BE2C (cell line): ENCODE results near the gene IGHMBP2.

Source experiments
- DNase-seq: peaks from one replicate; pipeline ENCODE4 v3.0.0-alpha.2; 2020
- H3K27me3 ChIP-seq: fragments of 250-450 bp; sonication (Bioruptor Pico); 2 replicates; pipeline ENCODE4 v1.5.1; 2020; ENCODE audit warnings: mild to moderate bottlenecking
- H3K36me3 ChIP-seq: fragments of 250-450 bp; sonication (Bioruptor Pico); 2 replicates; pipeline ENCODE4 v1.5.1; 2020; ENCODE audit warnings: mild to moderate bottlenecking
- H3K4me1 ChIP-seq: fragments of 250-450 bp; sonication (Bioruptor Pico); 2 replicates; pipeline ENCODE4 v1.5.1; 2020
- H3K4me3 ChIP-seq: 2 replicates; pipeline ENCODE4 v1.5.1; 2011; ENCODE audit warnings: low read depth, low read length
- H3K9me3 ChIP-seq: fragments of 250-450 bp; sonication (Bioruptor Pico); 2 replicates; pipeline ENCODE4 v1.5.1; 2020
- TF ChIP-seq, protein P1 (sequence below): IDR thresholded peaks from 2 replicates; pipeline ENCODE4 v1.5.1; 2012; ENCODE audit warnings: mild to moderate bottlenecking, low read depth, low read length

Gene IGHMBP2

GRCh38 chr11:68932358-68932757, 28.7 kb downstream of the IGHMBP2 start:
- Histone ChIP-seq H3K4me1 (no peaks in the 10 kb centered on the region), H3K36me3 (peaks cover 71% of the 10 kb centered on the region), H3K4me3 (no peak overlapping the region), H3K27me3 (no peaks in the 10 kb centered on the region), H3K9me3 (no peaks in the 10 kb centered on the region)
- DNase-seq = no peak
- TF ChIP-seq, protein P1, sequence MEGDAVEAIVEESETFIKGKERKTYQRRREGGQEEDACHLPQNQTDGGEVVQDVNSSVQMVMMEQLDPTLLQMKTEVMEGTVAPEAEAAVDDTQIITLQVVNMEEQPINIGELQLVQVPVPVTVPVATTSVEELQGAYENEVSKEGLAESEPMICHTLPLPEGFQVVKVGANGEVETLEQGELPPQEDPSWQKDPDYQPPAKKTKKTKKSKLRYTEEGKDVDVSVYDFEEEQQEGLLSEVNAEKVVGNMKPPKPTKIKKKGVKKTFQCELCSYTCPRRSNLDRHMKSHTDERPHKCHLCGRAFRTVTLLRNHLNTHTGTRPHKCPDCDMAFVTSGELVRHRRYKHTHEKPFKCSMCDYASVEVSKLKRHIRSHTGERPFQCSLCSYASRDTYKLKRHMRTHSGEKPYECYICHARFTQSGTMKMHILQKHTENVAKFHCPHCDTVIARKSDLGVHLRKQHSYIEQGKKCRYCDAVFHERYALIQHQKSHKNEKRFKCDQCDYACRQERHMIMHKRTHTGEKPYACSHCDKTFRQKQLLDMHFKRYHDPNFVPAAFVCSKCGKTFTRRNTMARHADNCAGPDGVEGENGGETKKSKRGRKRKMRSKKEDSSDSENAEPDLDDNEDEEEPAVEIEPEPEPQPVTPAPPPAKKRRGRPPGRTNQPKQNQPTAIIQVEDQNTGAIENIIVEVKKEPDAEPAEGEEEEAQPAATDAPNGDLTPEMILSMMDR = no peak

DNA sequence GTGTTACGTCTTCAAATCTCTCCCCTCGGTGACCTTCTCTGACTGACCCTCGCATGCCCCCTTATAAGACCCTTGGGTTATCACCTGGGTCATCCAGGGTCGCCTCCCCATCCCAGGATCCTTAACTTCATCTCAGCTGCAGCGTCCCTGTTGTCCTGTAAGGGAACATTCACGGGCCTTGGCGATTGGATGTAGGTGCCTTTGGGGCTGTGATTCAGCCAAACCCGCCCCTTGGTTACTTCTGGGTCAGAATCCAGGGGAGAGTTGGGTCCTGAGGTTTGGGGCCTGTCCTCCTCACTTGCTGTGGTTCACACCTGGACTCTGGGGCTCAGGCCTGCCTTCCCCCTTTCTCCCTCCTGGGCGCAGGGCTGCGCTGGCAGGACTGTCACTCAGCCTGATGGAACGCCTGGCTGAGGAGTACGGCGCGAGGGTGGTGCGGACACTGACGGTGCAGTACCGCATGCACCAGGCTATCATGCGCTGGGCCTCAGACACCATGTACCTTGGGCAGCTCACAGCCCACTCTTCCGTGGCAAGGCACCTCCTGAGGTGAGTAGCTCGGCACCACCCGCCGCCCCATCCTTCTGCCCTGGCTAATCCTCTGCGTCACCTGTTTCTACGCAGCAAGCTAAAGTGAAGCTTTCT, 29.4 kb downstream of the IGHMBP2 start:
- no peak for DNase-seq
- no peaks in the 10 kb centered on the region for H3K4me1 ChIP-seq
- no peaks in the 10 kb centered on the region for H3K9me3 ChIP-seq
- H3K36me3 ChIP-seq = peaks cover 74% of the 10 kb centered on the region
- TF ChIP-seq, protein P1 = no peak
- no peak overlapping the region for H3K4me3 ChIP-seq
- H3K27me3 ChIP-seq = no peaks in the 10 kb centered on the region

DNA sequence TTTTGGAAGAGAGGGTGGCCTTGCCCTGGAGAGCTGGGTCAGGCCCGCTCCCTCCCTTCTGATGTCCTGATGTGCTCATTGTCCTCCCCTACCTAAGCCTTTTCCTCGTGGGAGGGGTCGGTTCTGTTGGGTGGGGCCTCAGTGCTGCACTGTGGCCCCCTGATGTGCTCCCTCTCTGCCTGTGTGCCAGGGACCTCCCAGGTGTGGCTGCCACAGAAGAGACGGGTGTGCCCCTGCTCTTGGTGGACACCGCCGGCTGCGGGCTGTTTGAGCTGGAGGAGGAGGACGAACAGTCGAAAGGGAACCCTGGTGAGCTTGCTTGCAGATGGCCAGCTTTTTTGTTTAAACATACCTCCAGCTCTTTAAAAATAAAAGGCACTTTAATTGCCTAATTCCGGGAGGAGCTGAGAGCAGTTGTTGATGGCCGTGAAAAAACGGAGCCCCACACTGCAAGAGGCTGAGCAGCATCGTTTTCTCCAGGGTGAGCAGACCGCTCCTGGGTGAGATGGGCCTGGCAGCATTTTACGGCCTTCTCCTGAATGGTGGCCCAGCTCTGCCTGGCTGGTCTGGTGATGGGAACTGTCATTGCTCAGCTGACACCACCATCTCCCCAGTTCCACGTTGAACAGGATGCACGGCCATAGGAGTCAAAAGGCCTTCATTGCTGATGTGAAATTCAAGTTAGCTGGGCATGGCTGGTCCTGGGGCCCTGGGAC, 30.1 kb downstream of the IGHMBP2 start:
- DNase-seq = no peak
- H3K36me3 ChIP-seq = peaks cover 74% of the 10 kb centered on the region
- H3K4me1 ChIP-seq = no peaks in the 10 kb centered on the region
- TF ChIP-seq, protein P1 = no peak
- no peaks in the 10 kb centered on the region for H3K9me3 ChIP-seq
- no peaks in the 10 kb centered on the region for H3K27me3 ChIP-seq
- no peak overlapping the region for H3K4me3 ChIP-seq

DNA sequence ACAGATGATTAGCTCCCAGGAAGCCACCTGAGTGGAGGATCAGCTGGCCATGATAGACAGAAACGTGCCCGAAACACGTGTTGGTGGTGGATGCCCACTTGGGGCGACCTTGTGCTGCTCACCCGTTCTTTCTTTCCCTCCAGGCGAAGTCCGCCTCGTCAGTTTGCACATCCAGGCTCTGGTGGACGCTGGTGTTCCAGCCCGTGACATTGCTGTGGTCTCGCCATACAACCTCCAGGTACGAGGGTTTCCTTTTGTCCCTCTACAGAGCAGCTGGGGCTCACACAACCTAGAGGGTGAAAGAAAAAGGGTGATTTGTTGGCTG, 30.6 kb downstream of the IGHMBP2 start:
- no peaks in the 10 kb centered on the region for H3K4me1 ChIP-seq
- no peaks in the 10 kb centered on the region for H3K27me3 ChIP-seq
- DNase-seq = no peak
- TF ChIP-seq, protein P1 = no peak
- H3K4me3 ChIP-seq = no peak overlapping the region
- H3K9me3 ChIP-seq = no peaks in the 10 kb centered on the region
- H3K36me3 ChIP-seq = peaks cover 73% of the 10 kb centered on the region

- Histone ChIP-seq H3K4me3 (no peak overlapping the region), H3K4me1 (no peaks in the 10 kb centered on the region), H3K9me3 (no peaks in the 10 kb centered on the region), H3K27me3 (no peaks in the 10 kb centered on the region), H3K36me3 (peaks cover 72% of the 10 kb centered on the region)
- TF ChIP-seq, protein P1 = no peak
- no peak for DNase-seq
Measured at GRCh38 chr11:68934666-68935065, 31.0 kb downstream of the IGHMBP2 start.

DNA sequence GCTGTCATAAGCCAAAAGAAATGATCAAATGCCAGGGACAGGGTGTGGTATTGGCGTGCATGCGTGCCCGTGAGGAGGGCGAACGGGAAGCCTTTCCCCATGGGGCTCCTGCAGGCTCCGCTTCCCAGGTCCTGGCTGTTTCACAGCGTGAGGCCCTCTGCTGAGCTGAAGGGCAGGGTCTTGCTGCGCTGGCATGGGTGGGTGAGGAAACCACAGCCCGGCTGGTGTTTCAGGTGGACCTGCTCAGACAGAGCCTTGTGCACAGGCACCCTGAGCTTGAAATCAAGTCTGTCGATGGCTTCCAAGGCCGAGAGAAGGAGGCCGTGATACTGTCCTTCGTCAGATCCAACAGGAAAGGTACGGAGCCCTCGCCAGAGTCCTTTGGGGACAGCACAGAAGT, 31.4 kb downstream of the IGHMBP2 start:
- TF ChIP-seq, protein P1 = no peak
- no peaks in the 10 kb centered on the region for H3K27me3 ChIP-seq
- H3K4me1 ChIP-seq = no peaks in the 10 kb centered on the region
- no peak overlapping the region for H3K4me3 ChIP-seq
- no peak for DNase-seq
- H3K36me3 ChIP-seq = peaks cover 71% of the 10 kb centered on the region
- H3K9me3 ChIP-seq = no peaks in the 10 kb centered on the region
